ENCODE data around the gene HSD17B12.
"Not testable (repeated sequence)": the region's sequence is repeated elsewhere in the genome, so short reads cannot be mapped to it uniquely, and the experiment has no call there.

The HSD17B12 gene

DNA sequence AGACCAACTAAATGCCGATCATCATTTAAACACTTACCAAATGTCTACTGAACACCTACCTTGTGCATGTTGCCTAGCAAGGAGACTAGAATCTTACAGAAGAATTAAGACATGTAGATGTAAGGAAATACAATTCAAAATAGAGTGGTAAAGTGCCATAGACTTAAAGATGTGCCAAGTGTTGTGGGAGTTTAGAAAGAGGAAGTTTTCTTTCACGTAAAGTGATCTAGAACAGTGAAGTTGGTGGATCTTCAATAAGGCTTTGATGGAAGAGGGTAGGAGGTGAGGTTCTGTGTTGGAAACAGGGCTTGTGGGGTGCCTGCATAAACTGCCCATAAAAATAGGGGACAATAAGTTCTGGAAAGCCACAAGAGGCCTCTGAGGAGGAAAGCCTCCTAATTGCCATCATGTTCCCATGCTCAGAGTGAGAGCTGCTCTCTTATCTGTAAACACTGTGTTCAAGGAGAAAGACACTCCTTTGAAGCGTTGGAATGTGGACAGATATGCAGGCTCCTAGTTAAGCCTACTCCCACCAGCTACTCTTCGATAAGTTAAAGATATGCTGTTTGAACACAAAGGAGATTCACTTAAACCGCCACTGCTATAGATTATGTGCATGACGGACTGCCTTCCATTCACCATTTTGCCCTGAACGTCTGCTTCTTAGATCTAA is 66.7 kb downstream of the HSD17B12 start:
- DNase-seq (ENCODE audit: low read depth in 2 of 2), result no peak

DNA sequence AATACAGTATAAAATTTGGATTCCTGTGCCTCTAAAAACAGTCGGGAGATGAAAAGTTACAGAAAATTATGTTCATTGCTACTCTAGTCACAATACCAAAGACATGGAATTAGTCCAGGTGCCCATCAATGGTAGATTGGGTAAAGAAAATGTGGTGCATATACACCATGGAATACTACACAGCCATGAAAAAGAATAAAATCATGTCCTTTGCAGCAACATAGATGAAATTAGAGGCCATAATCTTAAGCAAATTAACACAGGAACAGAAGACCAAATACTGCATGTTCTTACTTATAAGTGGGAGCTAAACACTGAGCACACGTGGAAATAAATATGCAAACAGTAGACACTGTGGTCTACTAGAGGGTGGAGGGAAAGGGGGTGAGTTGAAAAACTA is 67.6 kb downstream of the HSD17B12 start:
- DNase-seq (ENCODE audit: low read depth in 2 of 2), result no peak

DNA sequence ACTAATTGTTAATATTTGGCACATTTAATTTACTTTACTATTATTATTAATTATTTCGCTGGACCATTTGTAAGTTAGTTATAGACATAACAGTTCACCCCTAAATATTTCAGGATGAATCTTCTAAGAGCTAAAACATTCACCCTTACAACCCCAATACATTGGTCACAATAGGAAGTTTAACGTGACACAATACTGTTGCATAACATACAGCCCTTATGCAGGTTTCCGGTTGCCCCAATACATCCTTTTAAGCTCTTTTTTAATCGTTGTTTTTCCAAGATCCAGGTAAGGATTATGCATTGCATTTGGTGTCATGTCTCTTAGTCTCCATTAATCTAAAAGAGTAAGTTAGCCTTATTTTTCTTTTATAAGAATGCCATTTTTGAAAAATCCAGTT is 71.2 kb downstream of the HSD17B12 start:
- DNase-seq (ENCODE audit: low read depth in 2 of 2), result no peak

DNA sequence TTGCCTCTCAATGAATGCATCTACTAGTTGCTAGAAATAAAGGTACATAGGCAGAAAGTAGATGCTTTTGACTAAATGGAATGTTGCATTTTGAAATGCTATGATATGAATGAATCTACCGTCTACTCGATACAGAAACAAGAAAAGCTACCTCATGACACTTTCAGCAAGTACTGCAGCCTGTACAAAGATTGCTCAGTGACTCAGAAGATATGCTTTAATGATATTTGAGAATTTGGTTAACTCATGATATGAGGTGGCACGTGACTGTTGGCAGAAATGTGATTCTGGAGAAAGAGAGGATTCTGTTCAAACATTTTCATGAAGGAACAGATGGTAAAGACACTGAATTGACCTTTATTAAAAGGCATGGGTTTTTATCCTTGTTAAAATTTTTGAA is 76.0 kb downstream of the HSD17B12 start:
- no peak for DNase-seq (ENCODE audit: low read depth in 2 of 2)

DNA sequence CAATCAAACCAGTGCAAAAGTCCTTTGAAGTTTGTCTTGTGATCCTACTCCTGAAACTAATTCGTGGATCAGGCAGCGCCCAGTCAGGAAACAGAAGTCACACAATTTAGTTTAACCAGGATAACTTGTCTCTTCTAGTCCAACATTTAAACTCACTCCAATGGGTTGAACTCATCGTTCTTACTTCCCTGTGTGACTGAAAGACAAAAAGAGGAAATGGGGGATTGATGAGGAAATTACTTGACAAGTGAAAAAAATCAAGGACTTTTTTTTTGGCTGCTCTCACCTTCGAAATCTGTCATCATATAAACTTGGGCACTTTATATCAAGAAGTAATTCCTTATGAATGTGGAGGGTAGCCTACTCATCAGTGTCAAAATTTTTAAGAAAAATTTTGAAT is 78.4 kb downstream of the HSD17B12 start:
- no peak for DNase-seq (ENCODE audit: low read depth in 2 of 2)

DNA sequence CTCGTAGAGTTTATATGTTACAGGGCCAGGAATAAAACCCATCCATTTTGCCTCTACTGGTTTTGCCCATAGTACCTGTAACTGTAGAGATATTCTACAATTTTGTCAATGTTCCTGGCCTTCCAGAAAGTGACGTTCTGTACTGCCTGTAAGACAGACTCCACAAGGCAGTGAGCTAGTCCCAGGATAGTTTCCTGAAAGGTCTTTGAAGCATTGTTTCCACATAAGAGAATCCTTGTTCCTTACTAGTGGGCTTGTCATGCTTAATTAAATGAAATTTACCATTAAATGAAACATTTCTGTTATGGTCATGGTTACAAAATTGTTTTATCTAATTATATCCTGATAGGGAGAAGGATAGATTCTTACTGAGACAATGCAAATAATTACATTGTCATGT is 80.4 kb downstream of the HSD17B12 start:
- no peak for DNase-seq (ENCODE audit: low read depth in 2 of 2)

DNA sequence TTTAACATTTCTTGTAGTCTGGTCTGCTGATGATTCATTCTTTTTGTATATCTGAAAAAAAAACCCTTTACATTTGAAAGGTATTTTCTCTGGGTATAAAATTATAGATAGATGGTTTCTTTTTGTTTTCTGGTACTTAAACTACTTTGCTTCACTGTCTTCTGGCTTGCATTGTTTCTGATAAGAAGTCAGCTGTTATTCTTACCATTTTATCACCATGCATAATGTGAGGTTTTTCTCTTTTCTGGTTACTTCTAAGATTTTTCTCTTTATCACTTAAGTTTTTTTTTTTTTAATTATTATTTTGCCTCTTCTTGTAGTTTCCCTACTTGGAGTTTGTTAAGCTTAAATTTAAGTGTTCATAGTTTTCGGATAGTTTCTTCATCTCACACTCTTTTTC is 84.7 kb downstream of the HSD17B12 start:
- no peak for DNase-seq (ENCODE audit: low read depth in 2 of 2)

DNA sequence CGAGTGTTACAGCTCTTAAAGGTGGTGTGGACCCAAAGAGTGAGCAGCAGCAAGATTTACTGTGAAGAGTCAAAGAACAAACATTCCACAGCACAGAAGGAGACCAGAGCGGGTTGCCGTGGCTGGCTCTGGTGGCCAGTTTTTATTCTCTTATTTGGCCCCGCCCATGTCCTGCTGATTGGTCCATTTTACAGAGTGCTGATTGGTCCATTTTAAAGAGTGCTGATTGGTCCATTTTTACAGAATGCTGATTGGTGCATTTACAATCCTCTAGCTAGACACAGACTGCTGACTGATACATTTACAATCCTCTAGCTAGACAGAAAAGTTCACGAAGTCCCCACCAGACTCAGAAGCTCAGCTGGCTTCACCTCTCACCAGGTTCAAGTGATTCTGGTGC is 88.1 kb downstream of the HSD17B12 start:
- not testable (repeated sequence) for DNase-seq (ENCODE audit: low read depth in 2 of 2)

DNA sequence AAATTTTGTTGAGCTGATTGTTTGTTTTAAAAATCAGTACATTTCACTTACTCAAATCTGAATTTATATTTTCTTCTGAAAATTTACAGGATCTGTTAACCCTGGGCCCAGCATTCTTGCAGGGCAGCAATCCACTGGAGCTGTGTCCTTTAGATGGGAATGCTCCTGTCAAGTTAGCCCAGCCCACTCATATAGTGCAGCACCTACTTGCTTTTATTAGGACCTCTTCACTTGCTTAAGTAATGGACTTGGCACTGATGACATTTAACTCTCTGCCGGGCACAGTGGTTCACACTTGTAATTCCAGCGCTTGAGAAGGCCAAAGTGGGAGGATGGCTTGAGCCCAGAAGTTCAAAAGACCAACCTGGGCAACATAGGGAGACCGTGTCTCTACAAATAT is 89.6 kb downstream of the HSD17B12 start:
- no peak for DNase-seq (ENCODE audit: low read depth in 2 of 2)

DNA sequence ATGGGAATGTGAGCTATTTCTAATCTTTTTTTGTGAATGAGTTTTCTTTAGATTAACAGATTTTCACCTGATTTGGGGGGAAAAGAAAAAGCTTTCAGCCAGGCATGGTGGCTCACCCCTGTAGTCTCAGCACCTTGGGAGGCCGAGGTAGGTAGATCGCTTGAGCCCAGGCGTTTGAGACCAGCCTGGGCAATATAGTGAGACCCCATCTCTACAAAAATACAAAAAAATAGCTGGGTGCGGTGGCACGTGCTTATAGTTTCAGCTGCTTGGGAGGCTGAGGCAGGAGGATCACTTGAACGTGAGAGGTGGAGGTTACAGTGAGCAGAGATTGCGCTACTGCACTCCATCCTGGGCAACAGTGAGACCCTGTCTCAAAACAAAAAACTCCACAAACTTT is 92.2 kb downstream of the HSD17B12 start:
- DNase-seq (ENCODE audit: low read depth in 2 of 2), result no peak

DNA sequence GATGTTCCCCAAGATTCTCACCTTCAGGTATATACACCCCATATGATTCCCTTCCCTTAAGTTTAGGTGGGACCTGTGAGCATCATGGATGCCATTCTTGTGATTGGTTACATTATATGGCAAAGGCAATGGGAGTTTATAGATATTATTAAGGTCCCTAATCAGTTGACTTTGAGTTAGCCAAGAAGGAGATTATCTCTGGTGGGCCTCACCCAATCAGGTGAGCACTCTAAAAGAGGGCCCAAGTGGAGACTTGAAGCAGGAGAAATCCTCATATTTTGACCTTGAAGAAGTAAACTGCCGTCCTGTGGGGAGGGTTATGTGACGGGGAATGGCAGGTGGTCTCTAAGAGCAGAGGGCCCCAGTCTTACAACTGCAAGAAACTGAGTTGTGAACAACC is 94.2 kb downstream of the HSD17B12 start:
- no peak for DNase-seq (ENCODE audit: low read depth in 2 of 2)

DNA sequence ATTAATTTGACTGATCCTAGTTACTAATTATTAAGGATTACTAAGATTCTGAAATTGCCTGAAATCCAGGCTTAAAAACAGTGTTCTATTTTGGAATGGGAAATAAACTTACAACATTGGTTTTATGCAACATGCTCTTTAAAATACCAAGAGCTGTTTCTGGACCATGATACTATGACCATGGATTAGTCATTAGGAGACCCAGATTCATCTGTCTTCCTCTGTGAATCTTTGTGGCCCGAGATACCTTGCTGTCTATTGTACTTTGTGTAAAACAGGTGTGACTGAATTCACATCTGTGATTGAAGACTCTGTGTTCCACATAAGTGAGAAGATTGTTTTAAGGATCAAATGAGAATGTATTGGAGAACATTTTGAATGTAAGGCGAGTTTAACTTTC is 98.8 kb downstream of the HSD17B12 start:
- no peak for DNase-seq (ENCODE audit: low read depth in 2 of 2)

DNA sequence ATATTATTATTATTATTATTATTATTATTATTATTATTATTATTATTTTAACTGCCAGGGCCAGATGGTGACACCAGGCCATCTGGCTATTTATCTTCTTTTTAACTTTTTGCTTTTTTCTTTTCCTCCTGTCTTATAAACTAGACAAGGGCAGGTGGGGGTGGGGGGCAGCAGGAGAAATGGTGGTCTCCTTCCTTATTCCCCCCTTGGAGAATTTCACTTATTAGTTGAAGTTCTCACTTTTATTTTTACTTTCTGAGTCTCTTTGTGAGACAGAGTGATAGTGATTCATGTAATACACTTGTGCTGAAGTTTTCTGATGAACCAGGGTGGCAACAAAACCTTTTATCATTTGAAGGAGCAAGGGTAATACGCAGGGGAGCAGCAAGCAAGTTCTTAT is 103.8 kb downstream of the HSD17B12 start:
- no peak for DNase-seq (ENCODE audit: low read depth in 2 of 2)

DNA sequence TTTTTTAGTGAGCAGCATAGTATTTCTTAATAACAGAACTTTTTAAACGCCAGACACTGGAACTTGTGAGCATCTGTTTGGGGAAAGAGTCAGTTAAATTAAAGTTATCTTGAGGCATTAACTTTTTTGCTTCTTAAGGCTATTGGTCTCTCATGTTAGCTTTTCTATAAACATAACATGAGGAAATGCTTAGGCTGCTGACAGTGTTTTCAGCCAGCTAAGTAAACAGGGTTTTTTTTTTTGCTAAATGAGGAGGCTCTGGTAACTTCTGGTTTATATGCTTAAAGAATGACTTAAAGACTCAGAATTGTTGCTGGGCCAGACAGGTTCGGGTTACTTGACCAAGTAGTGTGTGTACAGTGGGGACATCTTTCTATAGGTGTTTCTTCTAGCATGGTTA is 104.3 kb downstream of the HSD17B12 start:
- DNase-seq (ENCODE audit: low read depth in 2 of 2), result no peak

DNA sequence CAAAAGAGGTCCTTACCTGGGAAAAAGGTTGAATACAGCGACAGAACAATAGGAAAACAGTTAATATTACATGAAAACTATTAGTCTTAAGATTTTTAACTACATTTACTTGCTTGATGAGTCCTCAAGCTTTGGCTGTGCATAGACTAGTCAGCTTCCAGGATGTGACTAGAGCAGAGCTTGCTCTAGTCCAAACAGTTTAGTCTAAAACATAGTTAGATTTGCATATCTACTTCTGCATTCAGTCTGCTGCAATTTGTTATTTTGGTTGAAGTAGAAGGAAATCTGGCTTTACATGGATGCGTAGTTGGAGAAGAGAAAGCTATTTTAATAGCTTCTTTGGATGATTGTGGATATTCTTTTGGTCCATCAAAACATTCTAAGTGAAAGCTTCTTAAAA is 104.8 kb downstream of the HSD17B12 start:
- no peak for DNase-seq (ENCODE audit: low read depth in 2 of 2)

DNA sequence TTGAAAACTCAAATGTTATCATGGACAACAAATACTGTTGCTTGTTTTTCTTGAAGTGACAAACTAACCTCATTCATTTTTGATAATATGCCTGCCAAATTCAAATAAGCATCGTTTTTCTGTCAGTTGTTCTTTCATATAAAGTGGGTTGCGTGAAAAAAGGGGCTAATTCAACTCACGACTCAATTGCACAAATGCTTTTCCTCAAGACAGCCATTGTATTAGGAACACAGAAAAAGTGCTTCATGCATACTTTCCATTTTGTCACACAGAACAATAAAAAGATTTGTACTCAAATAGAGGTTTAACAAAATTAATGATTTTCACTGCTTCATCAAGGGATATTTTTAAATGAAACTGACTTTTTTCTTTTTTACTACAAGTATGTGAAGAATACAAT is 105.5 kb downstream of the HSD17B12 start:
- no peak for DNase-seq (ENCODE audit: low read depth in 2 of 2)

DNA sequence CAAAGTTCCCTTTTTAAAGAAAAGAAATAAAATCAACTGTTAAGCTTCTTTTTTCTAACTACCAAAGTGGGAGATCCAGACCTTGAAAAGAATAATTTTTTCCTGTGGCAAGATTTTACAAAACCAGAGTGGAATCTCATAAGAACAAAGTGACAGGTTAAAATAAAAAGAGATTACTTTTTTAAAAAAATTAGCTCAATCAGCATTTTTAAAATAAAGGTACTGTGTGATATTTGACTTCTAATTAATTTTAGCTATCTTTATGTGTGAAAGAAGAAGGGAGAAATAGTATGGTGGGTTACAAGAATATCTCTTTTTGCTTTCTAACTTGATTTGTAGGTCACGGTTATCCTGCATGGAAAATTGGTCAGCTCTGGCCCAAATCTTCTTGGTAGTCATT is 107.3 kb downstream of the HSD17B12 start:
- no peak for DNase-seq (ENCODE audit: low read depth in 2 of 2)

DNA sequence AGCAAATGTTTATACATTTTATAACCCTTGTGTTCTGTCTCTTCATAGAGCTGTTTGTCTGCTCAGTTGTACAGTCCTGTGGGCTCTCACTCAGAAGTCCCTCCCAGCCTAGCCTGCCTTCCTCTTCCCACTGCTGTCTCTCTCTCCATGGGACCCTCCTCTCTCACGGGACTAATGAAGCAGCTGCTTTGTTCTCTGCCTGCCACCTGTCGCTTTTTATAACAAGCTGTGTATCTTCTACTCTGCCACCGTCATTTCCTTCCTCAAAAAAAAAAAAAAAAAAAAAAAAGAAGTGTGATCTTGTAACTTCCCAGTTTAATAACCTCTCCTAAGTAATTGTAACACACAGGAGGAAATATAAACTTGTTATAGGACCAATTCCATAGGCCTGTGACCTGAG is 107.9 kb downstream of the HSD17B12 start:
- DNase-seq (ENCODE audit: low read depth in 2 of 2), result no peak

DNA sequence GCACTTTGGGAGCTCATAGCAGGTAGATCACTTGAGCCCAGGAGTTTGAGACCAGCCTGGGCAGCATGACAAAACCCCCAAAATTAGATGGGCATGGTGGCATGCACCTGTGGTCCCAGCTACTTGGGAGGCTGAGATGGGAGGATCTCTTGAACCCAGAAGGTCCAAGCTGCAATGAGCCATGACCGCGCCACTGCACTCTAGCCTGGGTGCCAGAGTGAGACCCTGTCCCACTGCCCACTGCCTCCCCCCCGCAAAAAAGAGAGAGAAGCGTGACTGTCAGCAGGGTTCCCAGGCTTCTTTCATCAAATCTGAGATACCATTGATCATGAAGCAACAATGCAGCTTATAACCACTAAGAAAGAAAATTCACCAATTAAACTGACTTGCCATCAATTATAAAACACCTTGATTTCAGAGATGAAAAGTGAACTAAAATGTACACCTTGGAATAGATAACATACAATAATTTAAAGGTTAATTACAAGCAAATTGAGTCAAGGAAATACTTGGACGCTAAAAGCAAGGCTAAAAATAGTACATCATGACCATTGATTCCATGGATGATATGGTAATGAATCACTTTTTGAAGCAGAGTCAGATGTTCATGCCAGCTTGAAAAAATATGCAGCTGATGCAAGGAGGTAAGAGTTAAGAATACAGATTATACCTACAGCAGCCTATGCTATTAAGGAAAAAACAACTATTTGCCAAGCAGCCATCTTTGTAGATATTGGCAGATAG is 109.3 kb downstream of the HSD17B12 start:
- peak; percentile 34 to 37 for DNase-seq (ENCODE audit: low read depth in 2 of 2)

DNA sequence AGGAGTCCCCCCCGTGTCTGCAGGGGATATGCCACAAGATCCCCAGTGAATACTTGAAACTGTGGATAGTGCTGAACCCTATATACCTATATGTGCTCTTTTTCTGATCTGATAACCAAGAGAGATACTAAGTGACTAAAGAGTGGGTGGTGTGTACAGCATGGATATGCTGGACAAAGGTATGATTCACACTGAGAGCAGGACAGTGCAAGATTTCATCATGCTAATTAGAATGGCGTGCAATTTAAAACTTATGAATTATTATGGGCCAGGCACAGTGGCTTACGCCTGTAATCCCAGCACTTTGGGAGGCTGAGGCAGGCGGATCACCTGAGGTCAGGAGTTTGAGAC is 109.9 kb downstream of the HSD17B12 start:
- DNase-seq (ENCODE audit: low read depth in 2 of 2), result peak in 1 of 2 experiments; percentile 2

DNA sequence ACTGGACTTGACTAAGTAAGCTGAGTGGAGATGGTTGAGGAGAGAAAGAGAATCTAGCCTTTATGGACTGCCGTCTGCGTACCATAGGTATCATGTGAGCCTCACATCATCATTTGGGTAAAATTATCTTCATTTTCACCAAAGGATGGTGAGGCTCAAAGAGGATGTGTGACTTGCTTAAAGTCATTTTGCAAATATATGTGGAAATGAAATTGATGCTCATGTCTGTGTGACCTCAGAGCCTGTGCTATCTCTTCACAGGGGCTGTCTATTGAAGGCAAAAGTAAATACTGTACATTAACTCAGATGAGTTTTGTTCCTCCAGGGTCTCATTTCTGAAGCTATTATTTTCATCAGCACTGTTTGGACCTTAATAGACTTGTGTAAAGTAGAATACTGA is 116.8 kb downstream of the HSD17B12 start:
- no peak for DNase-seq (ENCODE audit: low read depth in 2 of 2)

DNA sequence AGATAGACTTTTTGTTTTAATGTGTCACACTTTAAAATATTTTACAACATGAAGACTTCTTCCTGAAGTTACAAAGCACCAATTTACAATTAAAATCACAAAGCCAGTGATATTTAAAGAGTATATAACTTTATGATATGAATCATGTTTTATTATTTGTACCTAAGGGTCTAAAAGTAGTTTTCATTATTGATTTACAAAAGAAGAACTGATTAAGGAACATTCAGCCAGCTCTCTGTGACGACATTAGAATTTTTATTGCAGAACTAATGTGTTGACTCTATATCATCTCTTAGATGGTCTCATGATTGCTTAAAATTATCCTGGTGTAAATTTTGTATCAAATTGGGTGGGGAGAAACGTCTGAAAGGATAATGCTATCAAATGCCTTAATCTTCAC is 117.3 kb downstream of the HSD17B12 start:
- DNase-seq (ENCODE audit: low read depth in 2 of 2), result no peak

DNA sequence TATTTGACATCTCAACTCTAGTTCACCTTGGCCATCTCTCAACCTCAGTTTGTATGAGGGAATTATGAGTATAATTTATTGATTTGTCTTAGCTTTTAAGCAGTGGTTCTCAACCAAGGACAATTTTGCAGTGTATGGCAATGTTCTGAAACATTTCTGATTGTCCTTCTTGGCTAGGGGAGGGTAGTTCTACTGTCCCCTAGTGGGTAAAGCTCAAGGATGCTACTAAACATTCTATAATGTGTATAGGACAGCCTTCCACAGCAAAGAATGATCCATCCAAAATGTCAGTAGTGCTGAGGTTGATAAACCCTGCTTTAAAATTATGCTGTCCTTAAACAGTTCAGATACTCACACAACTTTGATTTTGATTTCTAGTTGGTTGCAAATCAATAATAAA is 122.0 kb downstream of the HSD17B12 start:
- DNase-seq (ENCODE audit: low read depth in 2 of 2), result no peak

DNA sequence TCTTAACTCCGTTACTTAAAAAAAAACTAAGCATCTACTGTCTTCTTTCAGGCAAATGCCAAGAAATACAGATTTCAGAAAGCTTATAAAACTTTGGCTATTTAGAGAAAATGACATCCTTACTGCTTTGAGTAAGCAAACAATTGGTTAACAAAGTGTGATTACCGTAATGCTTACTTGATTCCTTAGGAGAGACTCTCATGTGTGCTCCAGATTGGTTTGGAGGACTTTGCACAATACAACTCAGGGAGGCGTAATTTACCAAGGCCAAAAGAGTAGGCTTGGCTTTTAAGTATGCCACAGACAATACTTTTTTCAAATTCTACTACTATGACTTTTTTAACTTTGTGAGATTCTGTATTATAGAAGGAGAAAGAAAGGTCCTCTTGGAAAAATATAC is 123.2 kb downstream of the HSD17B12 start:
- no peak for DNase-seq (ENCODE audit: low read depth in 2 of 2)
